Measurements from ENCODE around the gene NME7.

Gene NME7

GRCh38 chr1:169132512-169133227 lies 234.9 kb downstream of the NME7 start:
- DNase-seq: no peak
- no peak overlapping the region for H3K4me3 ChIP-seq (ENCODE audit: low read depth, low read length)
- TF ChIP-seq, protein P1, sequence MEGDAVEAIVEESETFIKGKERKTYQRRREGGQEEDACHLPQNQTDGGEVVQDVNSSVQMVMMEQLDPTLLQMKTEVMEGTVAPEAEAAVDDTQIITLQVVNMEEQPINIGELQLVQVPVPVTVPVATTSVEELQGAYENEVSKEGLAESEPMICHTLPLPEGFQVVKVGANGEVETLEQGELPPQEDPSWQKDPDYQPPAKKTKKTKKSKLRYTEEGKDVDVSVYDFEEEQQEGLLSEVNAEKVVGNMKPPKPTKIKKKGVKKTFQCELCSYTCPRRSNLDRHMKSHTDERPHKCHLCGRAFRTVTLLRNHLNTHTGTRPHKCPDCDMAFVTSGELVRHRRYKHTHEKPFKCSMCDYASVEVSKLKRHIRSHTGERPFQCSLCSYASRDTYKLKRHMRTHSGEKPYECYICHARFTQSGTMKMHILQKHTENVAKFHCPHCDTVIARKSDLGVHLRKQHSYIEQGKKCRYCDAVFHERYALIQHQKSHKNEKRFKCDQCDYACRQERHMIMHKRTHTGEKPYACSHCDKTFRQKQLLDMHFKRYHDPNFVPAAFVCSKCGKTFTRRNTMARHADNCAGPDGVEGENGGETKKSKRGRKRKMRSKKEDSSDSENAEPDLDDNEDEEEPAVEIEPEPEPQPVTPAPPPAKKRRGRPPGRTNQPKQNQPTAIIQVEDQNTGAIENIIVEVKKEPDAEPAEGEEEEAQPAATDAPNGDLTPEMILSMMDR (IDR thresholded peaks at IDR 0.05; ENCODE audit: low read depth, low read length): no peak
- H3K27ac ChIP-seq: no peak overlapping the region
- no peaks in the 10 kb centered on the region for H3K36me3 ChIP-seq
- no peaks in the 10 kb centered on the region for H3K27me3 ChIP-seq (ENCODE audit: insufficient read depth, low read depth, severe bottlenecking)
- H3K9me3 ChIP-seq (ENCODE audit: severe bottlenecking): no peaks in the 10 kb centered on the region

DNA sequence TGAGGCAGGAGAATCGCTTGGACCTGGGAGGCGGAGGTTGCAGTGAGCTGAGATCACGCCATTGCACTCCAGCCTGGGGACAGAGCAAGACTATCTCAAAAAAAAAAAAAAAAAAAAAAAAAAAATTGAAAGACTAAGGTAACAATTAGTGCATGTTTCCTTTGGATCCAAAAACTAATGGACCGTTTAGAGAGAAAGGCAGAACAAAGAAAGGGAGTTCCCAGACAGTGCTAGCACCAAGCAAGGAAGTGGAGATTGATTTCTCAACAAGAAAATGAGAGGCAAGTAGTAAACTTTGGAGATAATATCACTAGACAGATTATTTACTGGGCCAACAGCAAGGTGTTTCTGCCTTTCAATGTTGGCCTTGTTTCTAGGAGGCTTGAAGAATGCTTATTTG lies 236.9 kb downstream of the NME7 start:
- H3K27me3 ChIP-seq (ENCODE audit: insufficient read depth, low read depth, severe bottlenecking): no peaks in the 10 kb centered on the region
- no peak for DNase-seq
- TF ChIP-seq, protein P1 (IDR thresholded peaks at IDR 0.05; ENCODE audit: low read depth, low read length): no peak
- H3K27ac ChIP-seq: no peak overlapping the region
- no peak overlapping the region for H3K4me3 ChIP-seq (ENCODE audit: low read depth, low read length)
- H3K9me3 ChIP-seq (ENCODE audit: severe bottlenecking): no peaks in the 10 kb centered on the region
- peaks cover 5% of the 10 kb centered on the region; the same call in 1 of the 2 replicates for H3K36me3 ChIP-seq

- Histone ChIP-seq H3K27me3 (ENCODE audit: insufficient read depth, low read depth, severe bottlenecking) (no peaks in the 10 kb centered on the region), H3K9me3 (ENCODE audit: severe bottlenecking) (no peaks in the 10 kb centered on the region), H3K4me3 (ENCODE audit: low read depth, low read length) (no peak overlapping the region), H3K36me3 (peaks cover 5% of the 10 kb centered on the region; the same call in 1 of the 2 replicates), H3K27ac (no peak overlapping the region)
- no peak for DNase-seq
- TF ChIP-seq, protein P1 (IDR thresholded peaks at IDR 0.05; ENCODE audit: low read depth, low read length): no peak
Measured at GRCh38 chr1:169129109-169129784, 238.3 kb downstream of the NME7 start.

GRCh38 chr1:169128562-169128961 lies 239.0 kb downstream of the NME7 start:
- no peak for DNase-seq
- Histone ChIP-seq H3K27ac (no peak overlapping the region), H3K9me3 (ENCODE audit: severe bottlenecking) (no peaks in the 10 kb centered on the region), H3K36me3 (peaks cover 5% of the 10 kb centered on the region; the same call in 1 of the 2 replicates), H3K4me3 (ENCODE audit: low read depth, low read length) (no peak overlapping the region), H3K27me3 (ENCODE audit: insufficient read depth, low read depth, severe bottlenecking) (no peaks in the 10 kb centered on the region)
- TF ChIP-seq, protein P1 (IDR thresholded peaks at IDR 0.05; ENCODE audit: low read depth, low read length): no peak

- Histone ChIP-seq H3K9me3 (ENCODE audit: severe bottlenecking) (no peaks in the 10 kb centered on the region), H3K27ac (no peak overlapping the region), H3K4me3 (ENCODE audit: low read depth, low read length) (no peak overlapping the region), H3K36me3 (peaks cover 5% of the 10 kb centered on the region; the same call in 1 of the 2 replicates), H3K27me3 (ENCODE audit: insufficient read depth, low read depth, severe bottlenecking) (no peaks in the 10 kb centered on the region)
- no peak for DNase-seq
- TF ChIP-seq, protein P1 (IDR thresholded peaks at IDR 0.05; ENCODE audit: low read depth, low read length): no peak
Measured at GRCh38 chr1:169127305-169127704, 240.3 kb downstream of the NME7 start.
